ENCODE results near the gene ATAD2B.

GRCh38 chr2:23967846-23968245 lies 40.9 kb upstream of the ATAD2B start:
- TF ChIP-seq CTCF (IDR thresholded peaks at IDR 0.05) (no peak), POLR2A (IDR thresholded peaks at IDR 0.05) (no peak)

All from body of pancreas (tissue), 4 donors.